GM21786 (cell line): ENCODE results near the gene IL13RA1.
"Not testable (repeated sequence)": the region's sequence is repeated elsewhere in the genome, so short reads cannot be mapped to it uniquely, and the experiment has no call there.

Experiments used
- ATAC-seq: cut with Tn5 transposase; IDR thresholded peaks from one replicate; pipeline ENCODE4 v1.9.1; 2021; ENCODE audit not compliant: unreplicated experiment

Gene IL13RA1

GRCh38 chrX:118726887-118727685 is at the start of gene IL13RA1:
Gene IL13RA1 (plus strand): TSS chrX:118727606. CDS start chrX:118727639, 33 bp downstream.
- peak; percentile 48 for ATAC-seq

DNA sequence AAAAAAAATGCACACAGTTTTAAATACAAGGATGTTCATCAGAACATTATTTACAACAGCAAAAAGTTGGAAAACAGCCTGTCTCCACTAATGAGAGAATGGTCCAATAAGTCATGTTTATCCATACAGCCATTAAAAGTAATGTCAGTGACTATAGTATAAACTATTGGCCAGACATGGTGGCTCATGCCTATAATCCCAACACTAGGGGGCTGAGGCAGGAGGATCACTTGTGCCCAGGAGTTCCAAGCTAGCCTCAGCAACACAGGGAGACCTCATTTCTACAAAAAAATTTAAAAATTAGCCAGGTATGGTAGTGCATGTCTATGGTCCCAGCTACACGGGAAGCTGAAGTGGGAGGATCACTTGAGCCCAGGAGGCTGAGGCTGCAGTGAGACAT is 48.1 kb upstream of the IL13RA1 start:
- ATAC-seq, result no peak

DNA sequence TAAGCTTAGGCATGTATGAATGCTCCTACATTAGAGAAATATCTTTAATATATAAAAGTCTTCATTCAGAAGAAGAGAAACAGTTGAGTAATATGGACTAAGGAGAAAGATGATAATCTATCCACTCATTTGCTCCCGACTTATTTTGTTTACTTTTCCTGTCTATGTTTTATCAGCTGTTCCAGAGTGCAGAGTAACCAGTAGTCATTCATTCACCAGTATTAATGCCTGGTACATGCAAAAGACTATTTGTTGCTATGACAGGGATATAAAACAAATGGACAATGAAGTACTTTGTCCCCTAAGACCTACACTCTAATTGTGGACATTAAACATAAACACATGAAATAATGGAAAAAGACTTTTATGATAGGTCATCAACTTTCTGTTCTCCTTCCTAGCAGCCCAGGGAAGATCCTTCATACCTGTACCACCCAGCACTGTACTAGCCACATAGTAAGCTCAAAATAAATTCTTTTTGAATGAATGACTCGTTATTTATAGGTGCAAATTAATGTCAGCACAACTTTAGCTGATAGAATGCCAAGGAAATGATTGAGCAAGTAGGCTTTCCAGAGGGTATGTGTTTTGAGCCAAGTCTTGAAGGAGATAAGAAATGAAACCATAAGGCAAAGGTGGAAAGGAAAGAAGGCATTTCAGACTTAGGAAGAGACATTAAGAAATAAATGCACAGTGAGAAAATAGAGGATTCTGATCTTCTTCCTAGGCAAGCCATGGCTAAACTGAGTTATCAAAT is 45.0 kb upstream of the IL13RA1 start:
- ATAC-seq, result no peak

DNA sequence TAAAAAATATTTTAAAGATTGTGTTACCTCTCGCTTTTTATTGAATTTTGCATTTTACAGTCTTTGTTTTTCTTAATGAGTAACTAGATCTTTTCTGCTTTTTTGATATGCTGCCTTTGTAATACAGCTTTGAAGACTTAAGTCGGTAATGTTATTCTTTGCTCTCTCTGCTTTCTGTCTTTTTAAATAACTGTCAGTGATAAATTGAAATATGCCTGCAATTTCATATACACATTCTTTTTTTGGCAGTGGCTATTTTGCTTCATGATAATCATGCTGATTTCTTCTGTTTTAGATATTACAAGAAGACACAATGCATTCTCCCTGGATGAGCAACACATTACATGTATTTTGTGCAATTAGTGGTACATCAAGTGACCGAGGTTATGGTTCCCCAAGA is 42.0 kb upstream of the IL13RA1 start:
- ATAC-seq, result no peak

GRCh38 chrX:118688935-118689334 is 38.5 kb upstream of the IL13RA1 start:
- no peak for ATAC-seq

DNA sequence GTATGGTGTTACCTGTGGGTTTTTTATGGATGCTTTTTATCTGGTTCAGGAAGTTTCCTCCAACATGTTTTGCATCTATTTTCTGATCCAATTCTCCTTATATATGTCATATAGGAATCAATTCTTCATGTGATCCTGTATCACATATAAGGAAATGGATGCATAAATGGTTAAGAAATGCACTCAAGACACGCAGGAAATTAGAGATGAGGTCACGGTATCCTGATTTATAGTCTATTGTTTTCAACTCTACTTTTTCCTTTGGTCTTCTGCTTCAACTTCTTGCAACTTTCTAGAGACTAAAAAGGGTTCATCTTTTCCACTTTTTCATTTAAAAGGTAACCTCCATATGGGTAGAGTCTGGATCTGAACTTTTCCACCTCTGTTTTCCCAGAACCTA is 33.6 kb upstream of the IL13RA1 start:
- ATAC-seq, result no peak

DNA sequence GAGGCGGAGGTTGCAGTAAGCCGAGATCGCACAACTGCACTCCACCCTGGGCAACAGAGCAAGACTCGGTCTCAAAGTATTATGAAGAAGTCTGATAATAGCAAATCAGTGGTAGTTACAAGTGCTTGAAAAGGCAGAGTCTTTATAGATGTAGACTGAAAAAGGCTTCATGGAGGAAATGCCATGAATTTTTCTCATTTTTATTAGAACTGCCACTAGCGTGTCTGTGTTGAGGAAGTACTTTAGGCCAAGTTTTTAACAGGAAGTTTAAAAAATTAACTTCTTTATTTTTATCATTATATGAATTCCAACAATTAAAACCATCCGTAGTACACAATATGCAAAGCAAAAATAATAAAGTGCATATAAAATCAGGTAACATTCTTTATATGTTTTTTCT is 32.8 kb upstream of the IL13RA1 start:
- ATAC-seq, result no peak

DNA sequence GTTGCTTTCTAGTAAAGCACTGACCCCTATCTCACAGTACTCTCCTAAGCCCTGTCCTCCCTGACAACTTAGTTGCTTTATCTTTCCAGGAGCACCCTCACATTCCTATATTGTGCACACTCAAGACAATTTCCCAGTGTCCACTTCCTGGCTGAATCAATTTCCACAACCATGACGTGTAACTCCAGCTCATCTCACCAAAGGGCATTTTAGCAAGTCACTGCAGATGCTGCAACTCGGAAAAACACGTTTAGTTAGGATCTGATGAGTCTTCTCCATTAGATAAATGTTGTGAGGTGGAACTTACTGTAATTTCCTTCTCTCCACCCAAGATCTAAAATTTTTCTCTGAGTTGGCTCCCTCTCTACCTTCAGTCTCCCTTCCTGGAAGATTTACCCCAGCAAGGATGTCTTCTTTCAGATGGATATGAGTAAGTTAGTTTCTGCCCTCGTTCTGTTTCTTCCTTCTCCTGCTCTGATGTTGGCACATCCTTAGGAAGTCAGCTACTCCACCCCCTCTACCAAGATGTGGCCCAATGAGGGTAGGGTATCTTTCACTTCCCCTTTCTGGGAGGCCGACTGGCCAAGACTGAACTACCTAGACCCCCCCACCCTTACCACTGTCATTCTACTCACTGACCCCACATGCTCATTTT is 28.8 kb upstream of the IL13RA1 start:
- no peak for ATAC-seq

DNA sequence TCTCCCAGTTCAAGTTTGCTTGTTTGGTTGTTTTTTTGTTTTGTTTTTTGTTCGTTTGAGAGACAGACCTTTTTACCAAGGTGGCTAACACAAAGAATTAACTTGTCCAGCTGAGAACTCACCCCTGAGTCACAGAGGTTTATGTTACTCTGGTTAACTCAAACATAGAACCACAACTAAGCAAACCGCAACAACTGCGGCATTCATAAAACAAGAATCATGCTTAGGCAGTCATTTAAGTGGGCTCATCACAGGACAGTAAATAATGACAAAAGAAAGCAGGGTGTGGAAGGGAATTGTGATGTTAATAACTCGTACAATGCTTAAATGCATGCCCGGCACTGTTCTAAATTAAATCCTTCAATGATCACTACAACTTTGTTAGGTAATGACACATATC is 24.7 kb upstream of the IL13RA1 start:
- ATAC-seq, result no peak

GRCh38 chrX:118706681-118707080 is 20.7 kb upstream of the IL13RA1 start:
- ATAC-seq, result no peak

DNA sequence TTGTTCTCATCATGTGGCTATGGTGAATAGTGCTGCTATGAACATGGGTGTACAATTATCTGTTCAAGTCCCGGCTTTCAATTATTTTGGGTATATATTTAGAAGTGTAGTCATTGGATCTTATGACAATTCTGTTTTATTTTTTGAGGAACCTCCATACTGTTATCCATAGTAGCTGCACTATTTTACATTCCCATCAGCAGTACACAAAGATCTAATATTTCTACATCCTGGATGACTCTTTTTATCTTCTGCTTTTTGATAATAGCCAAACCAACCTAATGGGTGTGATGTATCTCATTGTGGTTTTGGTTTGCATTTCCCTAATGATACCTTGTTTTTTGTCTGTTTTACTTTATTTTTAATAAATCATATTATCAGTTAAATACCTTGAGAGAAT is 12.9 kb upstream of the IL13RA1 start:
- no peak for ATAC-seq

- not testable (repeated sequence) for ATAC-seq
These were observed 11.5 kb upstream of the IL13RA1 start for GRCh38 chrX:118715917-118716316.

DNA sequence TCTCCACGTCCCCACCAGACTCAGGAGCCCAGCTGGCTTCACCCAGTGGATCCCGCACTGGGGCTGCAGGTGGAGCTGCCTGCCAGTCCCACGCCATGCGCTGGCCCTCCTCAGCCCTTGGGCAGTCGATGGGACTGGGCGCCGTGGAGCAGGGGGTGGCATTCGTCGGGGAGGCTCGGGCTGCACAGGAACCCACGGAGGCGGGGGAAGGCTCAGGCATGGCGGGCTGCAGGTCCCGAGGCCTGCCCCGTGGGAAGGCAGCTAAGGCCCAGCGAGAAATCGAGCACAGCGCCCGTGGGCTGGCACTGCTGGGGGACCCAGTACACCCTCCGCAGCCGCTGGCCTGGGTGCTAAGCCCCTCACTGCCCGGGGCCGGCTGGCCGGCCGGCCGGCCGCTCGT is 10.6 kb upstream of the IL13RA1 start:
- ATAC-seq, result not testable (repeated sequence)

DNA sequence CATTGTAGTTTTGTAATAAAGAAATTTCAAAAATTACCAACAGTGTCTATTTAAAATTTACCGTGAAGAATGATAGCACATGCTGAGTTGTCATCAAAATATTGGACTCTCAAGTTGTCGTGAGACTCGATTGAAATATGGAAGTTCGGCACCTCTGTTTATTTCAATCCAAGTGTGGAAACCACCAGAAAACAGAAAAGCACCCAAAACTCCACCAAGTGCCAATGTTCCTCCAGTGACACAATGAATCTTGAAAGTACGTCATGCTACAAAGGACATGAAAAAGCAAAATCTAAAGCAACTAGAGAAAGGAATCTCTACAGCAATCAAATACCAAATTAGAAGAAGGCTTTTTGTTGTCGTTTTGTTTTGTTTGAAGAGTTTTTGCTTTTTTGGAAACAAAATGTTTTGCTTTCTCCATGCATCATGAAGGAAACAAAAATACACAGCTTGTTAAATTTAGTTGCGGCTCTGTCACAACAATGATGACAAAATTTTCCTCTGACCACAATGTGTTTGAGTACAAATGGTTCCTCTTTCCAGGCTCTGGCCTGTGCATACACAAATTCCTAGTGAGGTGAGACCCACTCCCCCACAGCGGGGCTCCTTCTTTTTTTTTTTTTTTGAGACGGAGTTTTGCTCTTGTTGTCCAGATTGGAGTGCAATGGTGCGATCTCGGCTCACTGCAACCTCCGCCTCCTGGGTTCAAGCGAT is 9.6 kb upstream of the IL13RA1 start:
- no peak for ATAC-seq

GRCh38 chrX:118718737-118719136 is 8.7 kb upstream of the IL13RA1 start:
- ATAC-seq, result no peak

GRCh38 chrX:118720058-118720707 is 7.2 kb upstream of the IL13RA1 start:
- ATAC-seq, result no peak

- ATAC-seq, result no peak
These were observed 4.0 kb upstream of the IL13RA1 start for GRCh38 chrX:118723376-118723775.

GRCh38 chrX:118724365-118724764 is 3.0 kb upstream of the IL13RA1 start:
- ATAC-seq, result no peak

- ATAC-seq, result no peak
These were observed 2.6 kb upstream of the IL13RA1 start for GRCh38 chrX:118724775-118725174.

- no peak for ATAC-seq
These were observed 1.0 kb upstream of the IL13RA1 start for GRCh38 chrX:118726396-118726795.
